A549 (cell line): ENCODE data around the gene DENND6B.

ENCODE experiments used
- BHLHE40 ChIP-seq: IDR thresholded peaks from 2 replicates; pipeline ENCODE4 v1.6.1; 2012; ENCODE audit warnings: low read depth, low read length, inconsistent platforms
- CHD4 ChIP-seq: fragments of 200-600 bp; sonication (generic); IDR thresholded peaks from 2 replicates; pipeline ENCODE4 v1.6.1; 2016; ENCODE audit warnings: antibody characterized with exemption, mild to moderate bottlenecking, borderline replicate concordance
- CTCF ChIP-seq: fragments of >200 bp; sonication (Bioruptor Twin); formaldehyde crosslinking; IDR thresholded peaks from 3 replicates; pipeline ENCODE4 v1.5.1; 2016
- EP300 ChIP-seq, 2 experiments: fragments of >200 bp; sonication (Bioruptor Twin); formaldehyde crosslinking; IDR thresholded peaks; 2 replicates in 1 of 2; 3 replicates in 1 of 2; pipeline ENCODE4 v1.6.1; 2016 to 2017
- HOXB13 ChIP-seq: fragments of 250-450 bp; sonication (Bioruptor Pico); IDR thresholded peaks from 2 replicates; pipeline ENCODE4 v1.5.0; 2020; ENCODE audit warnings: low read depth, mild to moderate bottlenecking, moderate library complexity
- KDM5A ChIP-seq: fragments of 200-600 bp; sonication (generic); IDR thresholded peaks from 2 replicates; pipeline ENCODE4 v1.6.1; 2016; ENCODE audit warnings: antibody characterized with exemption, mild to moderate bottlenecking
- MAFK ChIP-seq: fragments of 450-650 bp; IDR thresholded peaks from 2 replicates; pipeline ENCODE4 v1.6.1; 2014; ENCODE audit not compliant: partially characterized antibody
- MAX ChIP-seq: IDR thresholded peaks from 2 replicates; pipeline ENCODE4 v1.6.1; 2012
- NFE2L2 ChIP-seq: fragments of 150-350 bp; conservative IDR thresholded peaks from 2 replicates; pipeline ENCODE4 v1.6.1; 2014; ENCODE audit warnings: low read length
- NR3C1 ChIP-seq: fragments of >200 bp; sonication (Bioruptor Twin); formaldehyde crosslinking; IDR thresholded peaks from 3 replicates; pipeline ENCODE4 v1.6.1; 2017
- POLR2AphosphoS2 ChIP-seq: conservative IDR thresholded peaks from 2 replicates; pipeline ENCODE4 v1.6.1; 2012; ENCODE audit warnings: low read length, improper control_type of control experiment, inconsistent platforms
- RCOR1 ChIP-seq: fragments of 150-350 bp; IDR thresholded peaks from 2 replicates; pipeline ENCODE4 v1.6.1; 2014; ENCODE audit warnings: antibody characterized with exemption, low read length, low read depth
- RNF2 ChIP-seq: fragments of 200-600 bp; sonication (generic); IDR thresholded peaks from 2 replicates; pipeline ENCODE4 v1.6.1; 2016; ENCODE audit warnings: low read depth, mild to moderate bottlenecking, antibody characterized with exemption, moderate library complexity, borderline replicate concordance
- USF2 ChIP-seq: fragments of 450-650 bp; IDR thresholded peaks from 2 replicates; pipeline ENCODE4 v1.6.1; 2014; ENCODE audit warnings: antibody characterized with exemption

GRCh38 chr22:50310949-50311444 lies 15.8 kb downstream of the DENND6B start:
- TF ChIP-seq CTCF (no peak), USF2 (no peak), NR3C1 (no peak), NFE2L2 (no peak), RNF2 (no peak), BHLHE40 (no peak), HOXB13 (no peak), POLR2AphosphoS2 (no peak), EP300 (IDR thresholded peaks at IDR 0.05) (no peak), MAX (no peak), MAFK (no peak), RCOR1 (no peak), CHD4 (no peak), KDM5A (no peak)
